OCI-LY1 (cell line): ENCODE results near the gene ASCC2.
"Not testable (repeated sequence)": the region's sequence is repeated elsewhere in the genome, so short reads cannot be mapped to it uniquely, and the experiment has no call there.

ENCODE experiments used
- CTCF ChIP-seq: fragments of 200-600 bp; sonication (generic), shearing (Covaris generic); IDR thresholded peaks from 2 replicates; pipeline ENCODE4 v1.5.1; 2017; ENCODE audit warnings: mild to moderate bottlenecking, antibody characterized with exemption, low read length, moderate library complexity, mixed read lengths
- EZH2 ChIP-seq: fragments of 200-600 bp; sonication (generic), shearing (Covaris generic); IDR thresholded peaks from 2 replicates; pipeline ENCODE4 v1.8.0; 2017; ENCODE audit warnings: borderline replicate concordance, mixed run types, mild to moderate bottlenecking, antibody characterized with exemption, low read length, moderate library complexity, mixed read lengths

- TF ChIP-seq CTCF, EZH2: not testable (repeated sequence)
Measured at GRCh38 chr22:29827726-29828125, 10.3 kb downstream of the ASCC2 start.
